Fibroblast of lung (primary cell): ENCODE measurements around the gene PF4V1.

Experiments used
- EZH2 ChIP-seq: IDR thresholded peaks from 2 replicates; pipeline ENCODE4 v1.5.1; 2012; ENCODE audit warnings: low read length, control low read depth, mild to moderate bottlenecking; ENCODE audit errors: missing control alignments
- TF ChIP-seq, protein P1 (sequence below), 2 donors: IDR thresholded peaks in 1 of 2; conservative IDR thresholded peaks in 1 of 2; 1 replicate in 1 of 2; 2 replicates in 1 of 2; pipeline ENCODE4 v1.5.1; 2011 to 2012; ENCODE audit warnings: low read length in 2 of 2, control low read depth in 1 of 2, inconsistent platforms in 1 of 2, low read depth in 1 of 2, mild to moderate bottlenecking in 1 of 2

DNA sequence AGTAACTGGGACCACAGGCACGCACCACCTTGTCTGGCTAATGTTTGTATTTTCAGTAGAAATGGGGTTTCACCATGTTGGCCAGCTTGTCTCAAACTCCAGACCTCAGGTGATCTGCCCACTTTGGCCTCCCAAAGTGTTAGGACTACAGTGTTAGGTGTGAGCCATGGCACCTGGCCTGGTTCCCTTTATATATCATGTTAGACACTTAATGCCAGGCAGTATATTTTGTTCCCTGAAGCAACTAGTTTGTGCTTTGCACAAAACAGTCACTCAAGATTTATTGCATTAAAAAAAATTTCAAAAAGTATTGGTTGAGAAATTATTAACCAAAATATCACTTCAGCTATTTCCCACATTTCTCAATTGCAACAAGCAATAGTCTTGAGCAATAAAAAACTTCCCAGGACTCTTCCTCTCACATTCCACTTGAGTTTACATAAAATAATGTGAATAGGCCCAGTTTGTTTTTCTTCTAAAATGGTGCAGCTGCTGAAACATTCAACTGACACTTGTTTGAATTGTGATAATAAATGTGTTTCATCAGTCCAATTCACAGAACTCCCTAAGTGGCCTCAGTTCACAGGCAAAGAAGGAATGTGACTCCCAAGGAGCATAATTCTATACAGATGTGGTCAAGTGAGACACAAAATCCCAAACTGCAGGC lies 38.8 kb downstream of the PF4V1 start:
- TF ChIP-seq, protein P1, sequence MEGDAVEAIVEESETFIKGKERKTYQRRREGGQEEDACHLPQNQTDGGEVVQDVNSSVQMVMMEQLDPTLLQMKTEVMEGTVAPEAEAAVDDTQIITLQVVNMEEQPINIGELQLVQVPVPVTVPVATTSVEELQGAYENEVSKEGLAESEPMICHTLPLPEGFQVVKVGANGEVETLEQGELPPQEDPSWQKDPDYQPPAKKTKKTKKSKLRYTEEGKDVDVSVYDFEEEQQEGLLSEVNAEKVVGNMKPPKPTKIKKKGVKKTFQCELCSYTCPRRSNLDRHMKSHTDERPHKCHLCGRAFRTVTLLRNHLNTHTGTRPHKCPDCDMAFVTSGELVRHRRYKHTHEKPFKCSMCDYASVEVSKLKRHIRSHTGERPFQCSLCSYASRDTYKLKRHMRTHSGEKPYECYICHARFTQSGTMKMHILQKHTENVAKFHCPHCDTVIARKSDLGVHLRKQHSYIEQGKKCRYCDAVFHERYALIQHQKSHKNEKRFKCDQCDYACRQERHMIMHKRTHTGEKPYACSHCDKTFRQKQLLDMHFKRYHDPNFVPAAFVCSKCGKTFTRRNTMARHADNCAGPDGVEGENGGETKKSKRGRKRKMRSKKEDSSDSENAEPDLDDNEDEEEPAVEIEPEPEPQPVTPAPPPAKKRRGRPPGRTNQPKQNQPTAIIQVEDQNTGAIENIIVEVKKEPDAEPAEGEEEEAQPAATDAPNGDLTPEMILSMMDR (conservative IDR thresholded peaks at IDR 0.05 in 1 of 2, IDR thresholded peaks at IDR 0.05 in 1 of 2; ENCODE audit: low read depth in 1 of 2, low read length in 2 of 2) = no peak
- TF ChIP-seq EZH2 = no peak
